Activated T-cell treated with anti-CD3 and anti-CD28 coated beads, Interleukin-2, amount 50 U/mL, for 72 hours (primary cell): ENCODE results near the gene SLCO2B1. TPM values are rescaled to one million over a fixed set of nuclear protein-coding genes. Genes with fewer than 3 reads are reported as not detected.

Experiments
- ATAC-seq, 2 donors: fragments of 150-1000 bp; cut with Tn5 transposase; replicated peaks in 1 of 2; 2 replicates each; pipeline ENCODE4 v1.10.0; 2021; ENCODE audit warnings: moderate library complexity in 2 of 2, mild to moderate bottlenecking in 1 of 2
- DNase-seq, 2 donors: peaks; one replicate each; pipeline ENCODE4 v3.0.0; 2021 to 2022; ENCODE audit warnings: mixed read lengths in 1 of 2
- H3K27ac Mint-ChIP-seq: one replicate; pipeline ENCODE4 v1.8.0; 2022; ENCODE audit warnings: mild to moderate bottlenecking, moderate library complexity, mixed read lengths
- H3K27me3 Mint-ChIP-seq: one replicate; pipeline ENCODE4 v1.8.0; 2022; ENCODE audit warnings: low read depth, mixed read lengths
- H3K36me3 Mint-ChIP-seq, 2 donors: one replicate each; pipeline ENCODE4 v1.8.0; 2022; ENCODE audit warnings: mixed read lengths in 2 of 2, mild to moderate bottlenecking in 1 of 2; ENCODE audit not compliant: insufficient read depth in 2 of 2
- H3K4me1 Mint-ChIP-seq: one replicate; pipeline ENCODE4 v1.8.0; 2022; ENCODE audit warnings: low read depth, mixed read lengths
- H3K4me3 Mint-ChIP-seq, 2 donors: one replicate each; pipeline ENCODE4 v1.8.0; 2022; ENCODE audit warnings: mild to moderate bottlenecking in 2 of 2, mixed read lengths in 2 of 2, moderate library complexity in 2 of 2
- H3K9me3 Mint-ChIP-seq, 2 donors: one replicate each; pipeline ENCODE4 v1.8.0; 2022; ENCODE audit warnings: mixed read lengths in 2 of 2
- total RNA-seq, 2 donors: library from RNA; stranded (reverse); gene quantifications; one replicate each; pipeline ENCODE4 v1.2.3, GENCODE V29; 2022

SLCO2B1 gene
- total RNA-seq, 2 donors from 2014 or later = not detected

GRCh38 chr11:75204685-75205563 lies 54.0 kb downstream of the SLCO2B1 start:
- DNase-seq = peak; percentile 86 to 89
- no peaks in the 10 kb centered on the region for H3K4me1 Mint-ChIP-seq
- peak; percentile 96 to 99 for ATAC-seq
- no peak overlapping the region for H3K27ac Mint-ChIP-seq
- no peaks in the 10 kb centered on the region for H3K36me3 Mint-ChIP-seq
- H3K27me3 Mint-ChIP-seq = peaks cover 12% of the 10 kb centered on the region
- no peaks in the 10 kb centered on the region for H3K9me3 Mint-ChIP-seq
- H3K4me3 Mint-ChIP-seq = no peak overlapping the region

- peaks cover 12% of the 10 kb centered on the region for H3K27me3 Mint-ChIP-seq
- no peaks in the 10 kb centered on the region for H3K36me3 Mint-ChIP-seq
- no peaks in the 10 kb centered on the region for H3K9me3 Mint-ChIP-seq
- no peaks in the 10 kb centered on the region for H3K4me1 Mint-ChIP-seq
- H3K4me3 Mint-ChIP-seq = no peak overlapping the region
- DNase-seq (no peak), ATAC-seq (no peak)
- no peak overlapping the region for H3K27ac Mint-ChIP-seq
These were observed 54.7 kb downstream of the SLCO2B1 start for GRCh38 chr11:75205564-75206020.

- no peak for ATAC-seq
- Mint-ChIP-seq H3K36me3 (no peaks in the 10 kb centered on the region), H3K4me3 (no peak overlapping the region), H3K27ac (no peak overlapping the region), H3K27me3 (no peaks in the 10 kb centered on the region), H3K9me3 (no peaks in the 10 kb centered on the region), H3K4me1 (no peaks in the 10 kb centered on the region)
- DNase-seq = no peak
These were observed 57.5 kb downstream of the SLCO2B1 start for GRCh38 chr11:75208446-75208845.

DNA sequence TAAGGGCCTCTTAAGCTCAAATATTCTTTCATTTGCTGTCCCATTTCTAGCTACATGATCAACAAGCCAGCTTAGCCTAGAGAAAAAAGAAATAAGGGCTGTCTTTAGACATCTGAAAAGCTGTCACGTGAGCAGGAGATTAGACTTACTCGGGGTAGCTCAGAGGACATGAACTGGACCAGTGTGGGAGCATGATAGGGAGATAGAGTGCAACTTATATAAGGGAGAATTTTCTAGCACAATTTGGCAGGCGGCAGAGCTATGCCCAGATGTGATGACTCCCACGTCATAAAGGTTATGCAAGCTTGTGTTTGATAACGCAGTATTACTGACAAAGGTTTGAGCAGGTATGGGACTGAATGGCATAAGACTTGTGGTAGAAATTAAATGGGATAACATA lies 61.5 kb downstream of the SLCO2B1 start:
- H3K27ac Mint-ChIP-seq = no peak overlapping the region
- peaks cover 5% of the 10 kb centered on the region for H3K4me1 Mint-ChIP-seq
- no peaks in the 10 kb centered on the region for H3K9me3 Mint-ChIP-seq
- DNase-seq (no peak), ATAC-seq (no peak)
- H3K36me3 Mint-ChIP-seq = no peaks in the 10 kb centered on the region
- H3K27me3 Mint-ChIP-seq = peaks cover 18% of the 10 kb centered on the region
- no peak overlapping the region for H3K4me3 Mint-ChIP-seq

- DNase-seq = peak; percentile 75 to 79
- H3K27me3 Mint-ChIP-seq = peaks cover 38% of the 10 kb centered on the region
- H3K27ac Mint-ChIP-seq = no peak overlapping the region
- H3K9me3 Mint-ChIP-seq = no peaks in the 10 kb centered on the region
- peak; percentile 54 to 64 for ATAC-seq
- peaks cover 5% of the 10 kb centered on the region for H3K4me1 Mint-ChIP-seq
- no peaks in the 10 kb centered on the region for H3K36me3 Mint-ChIP-seq
- no peak overlapping the region for H3K4me3 Mint-ChIP-seq
These were observed 63.5 kb downstream of the SLCO2B1 start for GRCh38 chr11:75214411-75214821.

GRCh38 chr11:75214843-75215242 lies 63.9 kb downstream of the SLCO2B1 start:
- Mint-ChIP-seq H3K27me3 (peaks cover 40% of the 10 kb centered on the region), H3K4me1 (peaks cover 5% of the 10 kb centered on the region), H3K4me3 (no peak overlapping the region), H3K36me3 (no peaks in the 10 kb centered on the region), H3K27ac (no peak overlapping the region), H3K9me3 (no peaks in the 10 kb centered on the region)
- no peak for ATAC-seq
- no peak for DNase-seq

DNA sequence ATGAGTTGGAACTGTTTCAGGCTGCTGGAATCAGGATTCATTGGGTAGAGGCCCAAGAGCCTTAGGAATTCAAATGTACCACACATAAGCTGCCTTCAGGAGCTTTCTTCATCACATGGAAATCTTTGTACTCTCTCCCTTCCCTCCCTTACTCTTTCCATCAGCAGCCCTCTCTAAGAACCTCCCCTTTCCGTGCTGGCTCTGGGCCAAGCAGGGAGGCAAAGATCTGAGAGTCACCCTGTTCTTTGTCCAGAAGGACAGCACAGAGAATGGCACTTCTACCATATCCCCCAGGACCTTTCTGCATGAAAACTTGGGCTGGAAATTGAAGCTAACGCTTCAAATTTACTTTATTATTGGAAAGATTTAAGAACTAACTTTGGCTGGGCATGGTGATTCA lies 69.0 kb downstream of the SLCO2B1 start:
- no peaks in the 10 kb centered on the region for H3K9me3 Mint-ChIP-seq
- no peak overlapping the region for H3K27ac Mint-ChIP-seq
- H3K36me3 Mint-ChIP-seq = no peaks in the 10 kb centered on the region
- no peak for DNase-seq
- H3K4me3 Mint-ChIP-seq = no peak overlapping the region
- ATAC-seq = no peak
- no peaks in the 10 kb centered on the region for H3K4me1 Mint-ChIP-seq
- peaks cover 40% of the 10 kb centered on the region for H3K27me3 Mint-ChIP-seq

GRCh38 chr11:75223954-75224643 lies 73.2 kb downstream of the SLCO2B1 start:
- ATAC-seq (no peak), DNase-seq (no peak)
- peaks cover 5% of the 10 kb centered on the region for H3K27me3 Mint-ChIP-seq
- no peaks in the 10 kb centered on the region for H3K36me3 Mint-ChIP-seq
- H3K27ac Mint-ChIP-seq = no peak overlapping the region
- no peaks in the 10 kb centered on the region for H3K9me3 Mint-ChIP-seq
- H3K4me1 Mint-ChIP-seq = no peaks in the 10 kb centered on the region
- H3K4me3 Mint-ChIP-seq = no peak overlapping the region

- no peak for ATAC-seq
- H3K9me3 Mint-ChIP-seq = no peaks in the 10 kb centered on the region
- no peaks in the 10 kb centered on the region for H3K27me3 Mint-ChIP-seq
- no peak overlapping the region for H3K27ac Mint-ChIP-seq
- H3K36me3 Mint-ChIP-seq = no peaks in the 10 kb centered on the region
- no peaks in the 10 kb centered on the region for H3K4me1 Mint-ChIP-seq
- no peak for DNase-seq
- H3K4me3 Mint-ChIP-seq = no peak overlapping the region
These were observed 74.9 kb downstream of the SLCO2B1 start for GRCh38 chr11:75225794-75226193.

DNA sequence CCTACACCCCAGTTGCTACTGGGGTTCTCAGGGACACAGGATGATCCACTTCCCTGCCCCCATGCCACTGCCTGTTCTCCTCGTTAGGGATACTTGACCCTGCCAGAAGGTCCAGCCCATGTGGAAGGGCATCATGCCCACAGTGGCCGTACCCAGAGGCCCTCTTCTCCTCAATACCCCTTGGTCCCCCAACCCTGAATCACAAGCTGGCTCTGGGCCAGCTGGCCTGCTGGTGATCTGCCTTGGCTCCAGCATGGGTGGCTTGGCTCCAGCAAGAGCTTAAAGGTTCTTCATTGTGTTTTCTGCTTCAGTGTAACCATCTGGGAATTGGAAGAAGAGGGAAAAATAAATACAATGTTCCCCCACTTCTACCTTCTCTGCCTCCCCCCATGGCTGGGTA lies 78.6 kb downstream of the SLCO2B1 start:
- Mint-ChIP-seq H3K9me3 (no peaks in the 10 kb centered on the region), H3K27ac (no peak overlapping the region), H3K4me1 (no peaks in the 10 kb centered on the region), H3K36me3 (no peaks in the 10 kb centered on the region), H3K27me3 (peaks cover 15% of the 10 kb centered on the region), H3K4me3 (no peak overlapping the region)
- ATAC-seq (no peak), DNase-seq (no peak)

DNA sequence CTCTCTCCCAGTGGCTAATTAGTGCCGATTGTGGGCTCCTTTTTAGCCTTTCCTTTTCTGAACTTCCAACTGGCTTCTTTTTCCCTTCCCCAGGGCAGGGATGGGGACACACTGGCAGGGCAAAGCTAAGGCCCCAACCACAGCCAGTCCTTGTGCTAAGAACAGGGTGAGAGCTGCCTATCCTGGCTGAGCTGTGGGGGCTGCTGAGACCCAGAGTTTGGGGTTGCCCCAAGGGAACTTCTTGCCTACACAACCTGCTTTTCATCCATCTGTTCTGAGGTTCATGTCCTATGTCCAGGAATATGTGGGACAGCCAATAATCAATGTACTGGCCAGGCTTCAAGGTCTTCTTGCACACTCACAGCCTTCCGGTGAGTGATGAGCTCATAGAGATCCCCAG lies 79.7 kb downstream of the SLCO2B1 start:
- no peaks in the 10 kb centered on the region for H3K4me1 Mint-ChIP-seq
- no peak for ATAC-seq
- H3K9me3 Mint-ChIP-seq = no peaks in the 10 kb centered on the region
- no peaks in the 10 kb centered on the region for H3K36me3 Mint-ChIP-seq
- H3K4me3 Mint-ChIP-seq = no peak overlapping the region
- no peak overlapping the region for H3K27ac Mint-ChIP-seq
- H3K27me3 Mint-ChIP-seq = peaks cover 15% of the 10 kb centered on the region
- DNase-seq = no peak

GRCh38 chr11:75233754-75234172 lies 82.9 kb downstream of the SLCO2B1 start:
- no peaks in the 10 kb centered on the region for H3K36me3 Mint-ChIP-seq
- peaks cover 23% of the 10 kb centered on the region for H3K27me3 Mint-ChIP-seq
- ATAC-seq (no peak), DNase-seq (peak in 1 of 2 donors; percentile 13)
- no peak overlapping the region for H3K4me3 Mint-ChIP-seq
- H3K4me1 Mint-ChIP-seq = no peaks in the 10 kb centered on the region
- H3K9me3 Mint-ChIP-seq = no peaks in the 10 kb centered on the region
- H3K27ac Mint-ChIP-seq = no peak overlapping the region

GRCh38 chr11:75236062-75236461 lies 85.2 kb downstream of the SLCO2B1 start:
- Mint-ChIP-seq H3K9me3 (no peaks in the 10 kb centered on the region), H3K36me3 (no peaks in the 10 kb centered on the region), H3K27me3 (peaks cover 40% of the 10 kb centered on the region), H3K27ac (no peak overlapping the region), H3K4me1 (no peaks in the 10 kb centered on the region), H3K4me3 (no peak overlapping the region)
- DNase-seq (no peak), ATAC-seq (no peak)
